SW480 (cell line): ENCODE measurements around the gene DENND1A.
"Not testable (repeated sequence)": the region's sequence is repeated elsewhere in the genome, so short reads cannot be mapped to it uniquely, and the experiment has no call there.

Experiments
- DNase-seq: peaks from one replicate; pipeline ENCODE4 v3.0.0-alpha.2; 2016; ENCODE audit warnings: low spot score

DENND1A gene

GRCh38 chr9:123946101-123946821, 16.3 kb upstream of the DENND1A start:
- no peak for DNase-seq

- no peak for DNase-seq
Measured at GRCh38 chr9:123945532-123945931, 15.6 kb upstream of the DENND1A start.

- DNase-seq: not testable (repeated sequence)
Measured at GRCh38 chr9:123944464-123944863, 14.5 kb upstream of the DENND1A start.

- DNase-seq: no peak
Measured at GRCh38 chr9:123943671-123944070, 13.7 kb upstream of the DENND1A start.

- no peak for DNase-seq
Measured at GRCh38 chr9:123942542-123942941, 12.6 kb upstream of the DENND1A start.

GRCh38 chr9:123941524-123942070, 11.7 kb upstream of the DENND1A start:
- DNase-seq: no peak

GRCh38 chr9:123940721-123941523, 11.0 kb upstream of the DENND1A start:
- DNase-seq: no peak

GRCh38 chr9:123938401-123938800, 8.5 kb upstream of the DENND1A start:
- no peak for DNase-seq

GRCh38 chr9:123936575-123936974, 6.6 kb upstream of the DENND1A start:
- DNase-seq: not testable (repeated sequence)

GRCh38 chr9:123933440-123934212, 3.7 kb upstream of the DENND1A start:
- peak; percentile 84 for DNase-seq

- peak; percentile 33 for DNase-seq
Measured at GRCh38 chr9:123929177-123929869, 603 bp downstream of the DENND1A start.

- no peak for DNase-seq
Measured at GRCh38 chr9:123928533-123929176, 1.3 kb downstream of the DENND1A start.

- DNase-seq: no peak
Measured at GRCh38 chr9:123927625-123928532, 2.0 kb downstream of the DENND1A start.

GRCh38 chr9:123926941-123927340, 3.0 kb downstream of the DENND1A start:
- DNase-seq: no peak

GRCh38 chr9:123925819-123926218, 4.1 kb downstream of the DENND1A start:
- DNase-seq: no peak

GRCh38 chr9:123925161-123925560, 4.8 kb downstream of the DENND1A start:
- no peak for DNase-seq

GRCh38 chr9:123924727-123925126, 5.2 kb downstream of the DENND1A start:
- no peak for DNase-seq

GRCh38 chr9:123923884-123924283, 6.0 kb downstream of the DENND1A start:
- no peak for DNase-seq

GRCh38 chr9:123923377-123923776, 6.5 kb downstream of the DENND1A start:
- no peak for DNase-seq

GRCh38 chr9:123922911-123923310, 7.0 kb downstream of the DENND1A start:
- no peak for DNase-seq
